Measurements from ENCODE around the gene MPL. TPM values are rescaled to one million over a fixed set of nuclear protein-coding genes. Genes with fewer than 3 reads are reported as not detected.
"Not testable (repeated sequence)": the region's sequence is repeated elsewhere in the genome, so short reads cannot be mapped to it uniquely, and the experiment has no call there.

MPL gene
- total RNA-seq, 2 experiments from 2014 or later = not detected

DNA sequence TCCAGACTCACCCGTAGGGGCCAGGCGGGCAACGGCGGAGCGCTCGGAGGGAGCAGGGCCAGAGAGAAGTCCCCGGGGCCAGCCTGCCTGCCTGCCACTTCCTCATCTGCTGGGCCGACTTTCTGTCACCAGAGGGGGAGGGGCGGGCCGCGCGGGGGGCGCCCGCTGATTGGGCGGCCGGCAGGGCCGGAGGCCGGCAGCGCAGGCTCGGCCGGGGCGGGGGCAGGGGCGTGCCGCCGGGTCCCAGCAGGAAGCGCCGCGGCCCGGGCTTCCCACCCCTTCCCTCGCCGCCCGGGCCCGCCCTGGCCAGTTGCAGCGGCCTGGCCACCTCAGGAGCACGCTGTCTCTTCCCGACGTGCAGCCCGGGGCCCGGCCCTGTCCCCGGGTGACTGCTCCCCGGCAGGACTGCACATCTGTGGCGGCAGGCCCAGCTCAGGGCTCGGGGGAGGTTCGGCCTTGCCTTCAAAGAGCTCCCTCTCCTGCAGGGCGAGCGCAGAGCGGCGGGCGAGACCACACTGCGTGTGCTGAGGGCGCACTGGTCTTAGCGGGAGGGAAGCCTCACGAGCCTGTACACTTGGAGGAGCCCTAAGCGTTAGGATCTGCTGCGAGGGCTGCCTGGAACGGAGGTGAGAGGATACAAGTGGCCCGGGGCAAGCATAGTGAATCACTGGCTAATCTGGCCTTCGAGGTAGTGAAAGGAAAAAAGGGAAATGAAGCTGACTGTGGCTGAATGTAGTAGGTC lies 30.5 kb downstream of the MPL start, which contains the start of gene ELOVL1:
Gene ELOVL1, minus strand, starts transcription at position 108 of the 742 bp plus-strand sequence. CDS start 2,402 bp downstream, outside the sequence.
- DNase-seq = peak; percentile 94
- no peaks in the 10 kb centered on the region for H3K27me3 Mint-ChIP-seq
- peak within 1 kb of the TSS; percentile 93 for H3K4me3 Mint-ChIP-seq
- no peaks in the 10 kb centered on the region for H3K9me3 Mint-ChIP-seq
- H3K36me3 Mint-ChIP-seq = peaks cover 22% of the 10 kb centered on the region
- peaks cover 24% of the 10 kb centered on the region for H3K4me1 Mint-ChIP-seq
- H3K27ac Mint-ChIP-seq = peak within 1 kb of the TSS; percentile 95

DNA sequence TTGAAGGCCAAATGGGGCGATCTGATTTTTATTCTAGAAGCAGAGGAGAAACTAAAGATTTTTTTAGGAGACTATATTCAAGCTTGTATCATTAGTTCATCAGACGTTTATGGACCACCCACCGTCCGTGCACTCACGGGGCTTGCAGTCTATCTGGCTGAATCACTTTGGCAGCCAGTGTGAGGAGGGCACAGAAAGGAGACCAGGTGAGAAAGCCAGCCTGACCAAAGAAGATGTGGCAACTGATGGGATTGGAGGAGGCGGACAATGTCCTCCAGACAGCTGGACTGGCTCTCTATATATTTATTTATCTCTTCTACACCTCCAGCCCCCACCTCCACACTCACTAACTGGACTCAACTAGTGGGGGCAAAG lies 31.0 kb downstream of the MPL start:
- Mint-ChIP-seq H3K27ac (peak overlapping the region; percentile 95), H3K36me3 (peaks cover 21% of the 10 kb centered on the region), H3K27me3 (no peaks in the 10 kb centered on the region), H3K4me1 (peaks cover 24% of the 10 kb centered on the region), H3K9me3 (no peaks in the 10 kb centered on the region), H3K4me3 (peak overlapping the region; percentile 91)
- DNase-seq = no peak

DNA sequence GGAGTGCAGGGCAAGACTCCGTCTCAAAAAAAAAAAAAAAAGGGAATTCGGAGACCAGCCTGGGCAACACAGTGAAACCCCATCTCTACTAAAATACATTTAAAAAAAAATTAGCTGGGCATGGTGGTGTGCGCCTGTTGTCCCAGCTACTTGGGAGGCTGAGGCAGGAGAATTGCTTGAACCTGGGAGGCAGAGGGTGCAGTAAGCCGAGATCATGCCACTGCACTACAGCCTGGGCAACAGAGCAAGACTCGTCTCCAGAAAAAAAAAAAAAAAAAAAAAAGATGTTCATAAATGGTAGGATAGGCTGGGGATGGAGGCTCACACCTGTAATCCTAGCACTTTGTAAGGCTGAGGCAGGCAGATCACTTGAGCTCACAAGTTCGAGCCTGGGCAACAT lies 32.2 kb downstream of the MPL start:
- H3K4me3 Mint-ChIP-seq, H3K27ac Mint-ChIP-seq, DNase-seq, H3K27me3 Mint-ChIP-seq, H3K9me3 Mint-ChIP-seq: not testable (repeated sequence)
- peaks cover 24% of the 10 kb centered on the region for H3K4me1 Mint-ChIP-seq
- H3K36me3 Mint-ChIP-seq = peaks cover 15% of the 10 kb centered on the region

DNA sequence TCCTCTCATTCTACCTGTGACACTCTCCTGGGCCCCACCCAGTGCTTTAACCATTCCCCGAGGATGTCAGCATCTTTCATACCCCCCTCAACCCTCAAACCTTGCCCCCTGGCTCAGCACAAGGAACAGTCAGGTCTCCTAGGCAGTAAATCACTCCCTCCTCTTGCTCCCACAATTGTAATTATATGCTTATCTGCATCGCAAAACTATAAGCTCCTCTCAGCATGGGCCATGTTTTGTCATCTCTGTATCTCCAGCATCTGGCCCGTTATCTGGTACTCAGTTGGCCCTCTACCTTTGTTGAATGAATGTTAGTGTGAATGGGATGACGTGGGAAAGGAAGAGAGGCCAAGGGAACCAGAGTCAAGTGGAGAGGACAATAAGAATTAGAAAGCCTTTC lies 32.9 kb downstream of the MPL start:
- H3K36me3 Mint-ChIP-seq = peaks cover 12% of the 10 kb centered on the region
- DNase-seq = no peak
- no peak overlapping the region for H3K4me3 Mint-ChIP-seq
- H3K27me3 Mint-ChIP-seq = no peaks in the 10 kb centered on the region
- peaks cover 17% of the 10 kb centered on the region for H3K4me1 Mint-ChIP-seq
- H3K9me3 Mint-ChIP-seq = no peaks in the 10 kb centered on the region
- no peak overlapping the region for H3K27ac Mint-ChIP-seq

DNA sequence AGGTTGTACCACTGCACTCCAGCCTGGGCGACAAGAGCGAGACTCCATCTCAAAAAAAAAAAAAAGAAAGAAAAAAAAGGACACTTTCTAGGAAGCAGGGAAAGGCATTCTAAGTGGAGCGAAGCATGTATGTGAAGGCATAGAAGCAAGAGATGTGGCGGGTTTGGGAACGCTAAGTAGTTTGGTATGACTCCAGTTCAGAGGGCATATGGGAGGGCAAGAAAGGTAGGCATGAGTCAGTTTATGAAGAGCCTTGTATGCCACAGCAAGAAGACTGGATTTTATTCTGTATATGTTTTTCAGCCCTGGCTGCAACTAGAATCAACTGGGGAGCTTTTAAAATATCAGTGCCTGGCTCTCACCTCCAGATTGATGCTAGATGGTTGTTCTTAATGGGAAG lies 34.6 kb downstream of the MPL start:
- Mint-ChIP-seq H3K27ac (no peak overlapping the region), H3K4me3 (no peak overlapping the region), H3K27me3 (no peaks in the 10 kb centered on the region), H3K9me3 (no peaks in the 10 kb centered on the region), H3K4me1 (peaks cover 8% of the 10 kb centered on the region), H3K36me3 (peaks cover 10% of the 10 kb centered on the region)
- no peak for DNase-seq

DNA sequence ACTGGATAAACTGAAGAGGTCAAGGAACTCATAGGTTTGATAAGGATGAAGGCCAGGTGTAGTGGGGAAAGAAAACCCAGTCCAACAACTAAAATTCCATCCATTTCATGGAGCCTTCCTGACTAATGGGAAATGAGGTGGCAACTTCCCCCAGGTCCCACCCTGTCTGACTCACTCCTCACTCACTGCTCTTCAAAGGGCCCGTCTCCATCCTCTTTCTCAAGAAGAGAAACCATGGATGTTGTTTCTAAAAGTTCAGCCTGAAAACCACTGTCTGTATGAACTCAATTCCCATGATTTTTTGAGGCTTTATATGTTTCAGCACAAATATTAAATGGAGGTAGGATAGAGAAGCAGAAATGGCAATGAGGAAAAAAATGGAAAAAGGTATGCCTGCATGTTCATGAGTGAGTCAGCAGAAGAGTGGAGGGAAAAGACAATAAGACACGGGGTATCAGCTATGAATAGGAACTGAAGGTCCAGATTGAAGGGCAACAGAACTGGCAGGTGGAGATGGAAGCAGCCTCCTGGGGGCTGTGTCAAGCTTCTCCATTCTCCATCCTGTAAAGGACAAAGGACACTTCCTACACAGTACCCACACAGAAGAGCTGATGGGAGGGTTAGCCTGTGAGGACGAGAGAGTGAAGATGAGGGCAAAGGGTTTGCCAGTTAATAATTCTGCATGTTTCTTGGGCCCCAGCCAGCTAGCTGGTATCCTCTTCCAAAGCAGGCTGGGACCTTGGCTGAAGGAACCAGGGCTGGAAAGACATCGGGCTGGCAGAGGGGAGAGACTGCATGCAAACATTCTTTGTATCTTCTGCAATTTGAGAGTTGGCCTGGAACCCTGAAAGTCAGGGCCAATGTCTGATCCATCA lies 35.7 kb downstream of the MPL start:
- peaks cover 7% of the 10 kb centered on the region for H3K36me3 Mint-ChIP-seq
- peaks cover 8% of the 10 kb centered on the region for H3K4me1 Mint-ChIP-seq
- H3K4me3 Mint-ChIP-seq = no peak overlapping the region
- no peaks in the 10 kb centered on the region for H3K27me3 Mint-ChIP-seq
- no peak overlapping the region for H3K27ac Mint-ChIP-seq
- H3K9me3 Mint-ChIP-seq = no peaks in the 10 kb centered on the region
- no peak for DNase-seq

DNA sequence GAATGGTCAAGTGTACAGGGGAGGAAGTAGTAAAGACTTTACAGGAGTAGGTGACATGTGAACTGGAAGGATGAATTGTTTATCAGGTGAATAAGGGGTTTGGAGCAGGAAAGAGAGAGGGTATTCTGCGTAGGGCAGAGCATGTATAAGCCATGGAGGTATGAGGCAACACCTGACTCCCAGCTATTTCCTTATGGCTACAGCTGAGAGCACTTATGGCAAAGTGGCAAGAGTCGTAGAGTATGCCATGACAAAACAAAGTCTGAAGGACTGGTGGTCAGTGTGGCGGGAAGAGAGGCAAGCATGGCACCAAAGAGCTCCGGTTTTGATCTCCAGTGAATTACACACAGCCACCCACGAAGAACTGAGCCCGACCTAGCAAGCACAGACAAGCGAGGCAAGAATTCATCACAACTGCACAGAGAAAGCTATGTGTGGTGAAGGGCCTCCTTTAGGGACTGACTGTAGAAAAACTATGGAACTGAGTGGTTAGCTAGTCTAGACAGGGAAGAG lies 39.2 kb downstream of the MPL start:
- Mint-ChIP-seq H3K4me3 (no peak overlapping the region), H3K36me3 (peaks cover 8% of the 10 kb centered on the region), H3K4me1 (peaks cover 10% of the 10 kb centered on the region), H3K27me3 (no peaks in the 10 kb centered on the region), H3K27ac (no peak overlapping the region), H3K9me3 (no peaks in the 10 kb centered on the region)
- DNase-seq = no peak

DNA sequence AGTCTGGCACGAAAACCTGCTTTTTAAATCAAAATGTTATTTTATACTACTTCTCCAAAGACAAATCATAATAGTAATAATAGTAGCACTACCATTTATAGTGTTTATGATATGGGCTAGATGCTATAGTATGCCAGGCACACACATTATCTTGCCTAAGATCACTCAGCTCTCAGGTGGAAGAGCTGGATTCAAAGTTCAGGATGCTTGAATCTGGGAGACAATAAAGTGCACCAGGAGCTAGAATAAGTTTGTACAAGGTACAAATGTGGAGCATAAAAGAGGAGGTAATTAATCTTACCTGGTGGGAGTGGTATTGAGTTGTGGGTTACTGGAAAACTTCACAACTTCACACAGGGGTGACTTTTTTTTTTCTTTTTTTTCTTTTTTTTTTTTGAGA lies 40.2 kb downstream of the MPL start:
- no peak for DNase-seq
- no peak overlapping the region for H3K4me3 Mint-ChIP-seq
- H3K36me3 Mint-ChIP-seq = peaks cover 8% of the 10 kb centered on the region
- no peaks in the 10 kb centered on the region for H3K9me3 Mint-ChIP-seq
- H3K27me3 Mint-ChIP-seq = no peaks in the 10 kb centered on the region
- peaks cover 13% of the 10 kb centered on the region for H3K4me1 Mint-ChIP-seq
- no peak overlapping the region for H3K27ac Mint-ChIP-seq

DNA sequence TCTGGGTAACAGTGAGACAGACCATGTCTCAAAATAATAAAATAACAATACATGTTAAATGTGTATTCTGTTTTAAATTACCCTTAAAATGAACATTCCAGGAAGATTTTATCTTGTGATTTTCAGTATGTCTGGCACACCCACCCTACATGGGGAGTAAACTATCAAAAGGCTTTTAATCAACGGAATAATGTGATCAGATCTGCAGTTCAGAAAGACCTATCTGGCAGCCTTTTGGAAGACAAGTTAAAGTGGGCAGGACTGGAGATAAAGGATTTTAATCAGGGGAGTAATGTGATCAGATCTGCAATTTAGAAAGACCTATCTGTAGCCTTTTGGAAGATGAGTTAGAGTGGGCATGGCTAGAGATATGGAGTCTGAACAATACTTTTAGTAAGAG lies 41.9 kb downstream of the MPL start:
- no peak overlapping the region for H3K4me3 Mint-ChIP-seq
- DNase-seq = no peak
- no peak overlapping the region for H3K27ac Mint-ChIP-seq
- H3K36me3 Mint-ChIP-seq = peaks cover 8% of the 10 kb centered on the region
- no peaks in the 10 kb centered on the region for H3K27me3 Mint-ChIP-seq
- H3K4me1 Mint-ChIP-seq = peaks cover 13% of the 10 kb centered on the region
- no peaks in the 10 kb centered on the region for H3K9me3 Mint-ChIP-seq

DNA sequence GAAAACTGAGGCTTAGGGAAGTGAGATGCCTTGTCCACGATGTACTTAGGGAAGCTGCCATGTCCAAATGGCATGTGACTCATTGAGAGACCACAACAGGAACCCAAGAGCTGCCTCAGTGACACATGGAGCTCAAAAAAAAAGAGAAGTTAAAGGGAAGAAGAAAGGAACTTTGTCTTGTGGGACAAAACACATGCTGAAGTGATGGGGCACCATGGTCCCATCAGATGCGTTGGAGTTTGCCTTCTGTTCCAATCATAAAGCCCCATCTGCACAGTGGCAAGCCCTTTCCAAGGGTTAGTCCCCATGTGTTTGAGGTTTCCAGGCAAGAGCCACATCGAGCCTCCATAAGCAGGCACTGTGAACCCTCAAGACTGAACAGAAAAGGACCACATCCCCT lies 44.0 kb downstream of the MPL start:
- H3K36me3 Mint-ChIP-seq = peaks cover 11% of the 10 kb centered on the region
- H3K9me3 Mint-ChIP-seq = no peaks in the 10 kb centered on the region
- H3K27ac Mint-ChIP-seq = no peak overlapping the region

DNA sequence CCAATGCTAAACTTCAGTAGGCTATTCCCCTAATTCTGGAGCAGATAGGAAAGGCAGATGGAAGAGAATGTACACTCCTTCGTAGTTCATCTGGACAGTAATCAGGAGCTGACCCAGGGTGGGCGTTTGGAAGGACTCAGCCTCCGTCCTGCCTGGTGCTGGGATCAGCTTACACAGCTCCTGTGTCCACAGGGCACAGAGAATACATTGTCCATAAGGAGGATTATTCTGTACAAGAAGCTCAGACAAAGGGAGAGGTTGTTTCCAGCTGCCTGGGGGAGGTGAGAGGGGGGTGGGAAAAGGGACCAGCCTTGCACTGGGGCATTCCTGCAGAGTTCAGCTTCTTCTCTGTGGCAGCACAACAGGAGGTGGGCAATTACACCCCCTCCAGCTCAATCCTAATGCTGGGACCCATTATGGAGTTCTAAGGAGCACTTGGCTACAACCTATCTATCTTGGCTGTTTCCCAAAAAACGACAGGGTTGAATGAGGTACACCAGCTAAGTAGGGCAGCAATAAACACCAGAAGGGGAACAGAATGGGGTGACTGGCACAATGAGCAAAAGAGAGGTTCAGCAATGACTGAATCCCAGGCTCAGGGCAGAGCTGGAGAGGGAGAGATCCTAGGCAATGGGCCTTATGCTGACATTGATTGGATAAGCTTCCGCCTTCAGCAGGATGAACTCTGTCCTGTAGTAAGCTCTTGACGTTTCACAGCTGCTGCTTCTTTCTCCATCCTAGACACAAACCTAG lies 44.6 kb downstream of the MPL start:
- Mint-ChIP-seq H3K36me3 (peaks cover 11% of the 10 kb centered on the region), H3K4me1 (peaks cover 13% of the 10 kb centered on the region), H3K27ac (no peak overlapping the region), H3K27me3 (no peaks in the 10 kb centered on the region), H3K9me3 (no peaks in the 10 kb centered on the region), H3K4me3 (no peak overlapping the region)
- no peak for DNase-seq

More for the DNA sequence above, 44.0 kb downstream of the MPL start:
- no peak for DNase-seq
- Mint-ChIP-seq H3K4me3 (no peak overlapping the region), H3K27me3 (no peaks in the 10 kb centered on the region), H3K4me1 (peaks cover 13% of the 10 kb centered on the region)

DNA sequence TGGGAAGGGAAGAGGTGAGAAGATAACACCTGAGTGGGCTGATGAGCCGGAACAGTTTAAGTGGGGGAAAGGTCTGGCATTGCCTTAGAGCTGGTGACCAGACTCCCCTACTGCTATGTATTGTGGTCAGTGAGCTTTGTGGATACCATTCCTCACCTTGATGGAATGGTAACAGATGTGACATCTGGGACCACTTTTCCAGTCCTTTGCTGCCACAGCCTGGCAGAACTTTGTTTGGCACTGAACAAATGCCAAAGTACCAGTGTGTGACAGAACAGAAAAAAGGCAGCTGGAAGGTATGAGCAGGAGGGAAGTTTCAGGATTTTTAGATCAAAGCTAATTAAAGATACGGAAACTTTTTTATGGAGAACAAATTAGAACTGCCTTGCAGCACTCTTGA lies 45.8 kb downstream of the MPL start:
- no peak for DNase-seq
- no peak overlapping the region for H3K27ac Mint-ChIP-seq
- H3K27me3 Mint-ChIP-seq = no peaks in the 10 kb centered on the region
- H3K36me3 Mint-ChIP-seq = peaks cover 11% of the 10 kb centered on the region
- no peak overlapping the region for H3K4me3 Mint-ChIP-seq
- H3K9me3 Mint-ChIP-seq = no peaks in the 10 kb centered on the region
- peaks cover 20% of the 10 kb centered on the region for H3K4me1 Mint-ChIP-seq

DNA sequence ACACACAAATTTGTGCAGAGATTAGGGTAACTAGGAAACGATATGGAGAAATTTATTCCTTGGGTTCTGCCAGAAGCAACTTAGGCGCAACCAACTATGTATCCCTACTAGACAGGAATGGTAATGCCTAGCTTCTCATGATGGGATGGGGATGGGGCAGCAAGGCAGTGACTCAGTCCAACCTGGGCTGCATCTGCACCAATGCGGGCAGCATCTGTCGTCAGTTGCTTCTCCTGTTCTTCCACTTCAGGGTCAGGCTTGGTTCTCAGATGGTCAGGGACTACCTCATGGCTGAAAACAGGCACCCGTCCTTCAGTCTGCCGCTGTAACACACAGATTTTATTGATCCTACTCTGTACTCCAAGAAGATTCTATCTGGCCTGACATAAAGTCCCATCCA lies 49.1 kb downstream of the MPL start:
- Mint-ChIP-seq H3K27ac (peak overlapping the region; percentile 50), H3K9me3 (no peaks in the 10 kb centered on the region), H3K4me1 (peaks cover 25% of the 10 kb centered on the region), H3K4me3 (no peak overlapping the region), H3K36me3 (peaks cover 7% of the 10 kb centered on the region), H3K27me3 (no peaks in the 10 kb centered on the region)
- no peak for DNase-seq

DNA sequence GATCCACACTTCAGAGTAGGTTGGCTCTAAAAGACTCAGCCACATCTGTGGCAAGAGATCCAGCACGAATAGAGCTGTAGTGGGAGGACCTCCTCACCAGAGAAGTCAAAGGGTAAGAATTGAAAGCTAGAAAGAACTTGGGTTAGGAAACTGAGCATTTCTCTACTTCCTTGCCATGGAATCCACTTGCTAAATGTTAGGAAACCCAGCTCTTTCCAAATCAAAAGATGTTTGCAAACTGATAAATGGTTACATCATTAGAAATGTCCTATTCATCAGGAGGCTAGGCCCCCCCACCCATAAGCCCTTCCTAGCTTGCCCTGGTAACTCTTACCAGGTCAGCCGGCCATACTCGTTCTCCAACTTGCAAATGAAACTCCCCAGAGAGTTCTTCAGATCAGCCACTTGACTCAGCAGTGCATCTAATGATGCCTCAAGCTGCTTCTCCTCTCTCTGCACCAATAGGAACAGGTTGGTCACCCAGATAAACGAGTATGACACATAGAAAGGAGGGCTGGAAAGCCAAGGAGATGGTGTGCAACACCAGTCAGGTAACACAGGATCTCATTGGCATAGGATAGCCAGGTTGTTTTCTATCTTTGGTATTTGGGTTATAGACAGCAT lies 50.5 kb downstream of the MPL start:
- peaks cover 24% of the 10 kb centered on the region for H3K4me1 Mint-ChIP-seq
- peak overlapping the region; percentile 98 for H3K27ac Mint-ChIP-seq
- H3K4me3 Mint-ChIP-seq = peak overlapping the region; percentile 100
- DNase-seq = no peak
- H3K27me3 Mint-ChIP-seq = no peaks in the 10 kb centered on the region
- H3K9me3 Mint-ChIP-seq = no peaks in the 10 kb centered on the region
- H3K36me3 Mint-ChIP-seq = peaks cover 7% of the 10 kb centered on the region

All from activated naive CD8-positive, alpha-beta T cell treated with anti-CD3 and anti-CD28 coated beads for 36 hours (primary cell).